Liver (tissue), 9 donors: Measurements from ENCODE around the gene OR6F1. TPM values are rescaled to one million over a fixed set of nuclear protein-coding genes. Genes with fewer than 3 reads are reported as not detected.

ENCODE experiments used
- DNase-seq: peaks from one replicate; pipeline ENCODE4 v3.0.0-alpha.2; 2017; ENCODE audit warnings: low spot score
- H3K27ac ChIP-seq, 2 donors: one replicate each; pipeline ENCODE4 v1.7.0; 2013; ENCODE audit warnings: inconsistent platforms in 2 of 2, low read length in 2 of 2, control low read depth in 1 of 2, low read depth in 1 of 2, mild to moderate bottlenecking in 1 of 2
- H3K27me3 ChIP-seq, 4 donors: one replicate each; pipeline versions ENCODE4 v1.6.1 to v1.7.0; 2013; ENCODE audit warnings: low read length in 3 of 4, inconsistent platforms in 1 of 4, mild to moderate bottlenecking in 1 of 4, moderate library complexity in 1 of 4; ENCODE audit not compliant: control insufficient read depth in 4 of 4, insufficient read depth in 4 of 4
- H3K36me3 ChIP-seq, 4 donors: one replicate each; pipeline versions ENCODE4 v1.6.1 to v1.7.0; 2013; ENCODE audit warnings: low read length in 3 of 4, mild to moderate bottlenecking in 3 of 4, low read depth in 1 of 4, moderate library complexity in 1 of 4; ENCODE audit not compliant: control insufficient read depth in 4 of 4, insufficient read depth in 3 of 4
- H3K4me1 ChIP-seq, 4 donors: one replicate each; pipeline versions ENCODE4 v1.6.1 to v1.7.0; 2013; ENCODE audit warnings: low read length in 3 of 4, mild to moderate bottlenecking in 3 of 4, moderate library complexity in 1 of 4; ENCODE audit not compliant: control insufficient read depth in 4 of 4, insufficient read depth in 4 of 4
- H3K4me3 ChIP-seq, 3 donors: one replicate each; pipeline versions ENCODE4 v1.6.1 to v1.7.0; 2013; ENCODE audit warnings: low read length in 3 of 3, control low read depth in 1 of 3, low read depth in 1 of 3, mild to moderate bottlenecking in 1 of 3
- H3K9ac ChIP-seq, 2 donors: one replicate each; pipeline ENCODE4 v1.7.0; 2013; ENCODE audit warnings: low read length in 2 of 2, mild to moderate bottlenecking in 2 of 2, moderate library complexity in 2 of 2, control low read depth in 1 of 2, low read depth in 1 of 2
- H3K9me3 ChIP-seq, 4 donors: one replicate each; pipeline versions ENCODE4 v1.6.1 to v1.7.0; 2013; ENCODE audit warnings: low read length in 3 of 4; ENCODE audit not compliant: control insufficient read depth in 4 of 4
- EGR1 ChIP-seq, 2 donors: IDR thresholded peaks; 2 replicates each; pipeline ENCODE4 v1.6.1; 2016 to 2018; ENCODE audit warnings: antibody characterized with exemption in 2 of 2, low read depth in 2 of 2
- FOXA1 ChIP-seq: IDR thresholded peaks from 2 replicates; pipeline ENCODE4 v1.6.1; 2016; ENCODE audit warnings: antibody characterized with exemption
- FOXA2 ChIP-seq: IDR thresholded peaks from 2 replicates; pipeline ENCODE4 v1.6.1; 2016; ENCODE audit warnings: antibody characterized with exemption
- GABPA ChIP-seq, 2 donors: IDR thresholded peaks in 1 of 2; conservative IDR thresholded peaks in 1 of 2; 2 replicates each; pipeline ENCODE4 v1.6.1; 2016; ENCODE audit warnings: antibody characterized with exemption in 2 of 2, mild to moderate bottlenecking in 1 of 2, moderate library complexity in 1 of 2
- HNF4A ChIP-seq, 2 donors: conservative IDR thresholded peaks; 2 replicates each; pipeline ENCODE4 v1.6.1; 2016; ENCODE audit warnings: antibody characterized with exemption in 2 of 2, mild to moderate bottlenecking in 2 of 2
- HNF4G ChIP-seq: IDR thresholded peaks from 2 replicates; pipeline ENCODE4 v1.6.1; 2016; ENCODE audit warnings: antibody characterized with exemption
- JUND ChIP-seq, 2 donors: IDR thresholded peaks; 2 replicates each; pipeline ENCODE4 v1.6.1; 2016; ENCODE audit warnings: antibody characterized with exemption in 2 of 2
- NR2F2 ChIP-seq: IDR thresholded peaks from 2 replicates; pipeline ENCODE4 v1.6.1; 2016; ENCODE audit warnings: antibody characterized with exemption
- RAD21 ChIP-seq, 2 donors: IDR thresholded peaks; 2 replicates each; pipeline ENCODE4 v1.6.1; 2016; ENCODE audit warnings: antibody characterized with exemption in 2 of 2, mild to moderate bottlenecking in 2 of 2
- RXRA ChIP-seq, 2 donors: IDR thresholded peaks; 2 replicates each; pipeline ENCODE4 v1.6.1; 2017 to 2018; ENCODE audit warnings: antibody characterized with exemption in 2 of 2, mild to moderate bottlenecking in 1 of 2
- TAF1 ChIP-seq: conservative IDR thresholded peaks from 2 replicates; pipeline ENCODE4 v1.6.1; 2016; ENCODE audit warnings: antibody characterized with exemption, mild to moderate bottlenecking
- YY1 ChIP-seq: IDR thresholded peaks from 2 replicates; pipeline ENCODE4 v1.6.1; 2016; ENCODE audit warnings: antibody characterized with exemption, mild to moderate bottlenecking
- WGBS: extraction: QIAGEN DNeasy Blood & Tissue Kit; methylation state at CpG from one replicate; pipeline ENCODE4 v1.1.7; 2013; 5-methylcytosine and 5-hydroxymethylcytosine counted together
- polyA plus RNA-seq, 2 donors: library from polyadenylated mRNA; stranded (reverse) in 1 of 2; unstranded in 1 of 2; fragments of 200-250 nt in 1 of 2; fragments of >200 nt in 1 of 2; fragmentation: Nextera tagmentation in 1 of 2; extraction: Ambion mirVana in 1 of 2; gene quantifications; one replicate each; pipeline versions ENCODE4 v1.2.1 to v1.2.3, GENCODE V29; 2013 to 2015
- total RNA-seq, 2 donors: library from RNA; depleted of rRNA; stranded (reverse); fragments of >200 nt; gene quantifications; one replicate each; pipeline ENCODE4 v1.2.3, GENCODE V29; 2014
- TF ChIP-seq, protein P1 (sequence below): IDR thresholded peaks from 2 replicates; pipeline ENCODE4 v1.6.1; 2016; ENCODE audit warnings: antibody characterized with exemption
- TF ChIP-seq, protein P2 (sequence below): fragments of 150-350 bp; IDR thresholded peaks from 2 replicates; pipeline ENCODE4 v1.5.1; 2017; ENCODE audit warnings: improper control_type of control experiment, low read depth, low read length; ENCODE audit not compliant: missing input control
- TF ChIP-seq, protein P3 (sequence below): IDR thresholded peaks from 2 replicates; pipeline ENCODE4 v1.6.1; 2016; ENCODE audit warnings: antibody characterized with exemption, mild to moderate bottlenecking
- TF ChIP-seq, protein P4 (sequence below): IDR thresholded peaks from 2 replicates; pipeline ENCODE4 v1.6.1; 2016; ENCODE audit warnings: antibody characterized with exemption
- TF ChIP-seq, protein P5 (sequence below): IDR thresholded peaks from 2 replicates; pipeline ENCODE4 v1.6.1; 2016; ENCODE audit warnings: antibody characterized with exemption
- donor health status: healthy.
- donor health status: healthy.
- donor health status: healthy.
- donor health status: healthy.
- donor health status: healthy.

The OR6F1 gene
- total and polyA plus RNA-seq, 4 donors = not detected

DNA sequence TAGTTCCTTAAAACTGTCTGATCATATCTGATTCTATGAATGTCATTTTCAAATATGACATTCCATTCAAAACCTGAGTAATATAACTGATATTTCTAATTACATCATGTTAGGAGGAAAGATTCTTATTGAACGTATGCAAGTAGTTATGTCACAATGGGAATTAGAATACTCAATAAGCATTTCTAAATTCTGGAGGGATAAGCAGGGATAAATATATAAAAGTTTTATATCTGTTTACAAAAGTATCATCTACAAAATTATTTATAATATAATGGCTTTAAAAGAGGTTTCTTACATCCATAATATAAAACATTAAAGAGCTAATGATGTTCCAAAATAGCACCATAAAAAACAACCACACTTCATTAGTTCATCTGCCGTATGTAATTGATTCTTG, 31.6 kb upstream of the OR6F1 start, which contains the start of gene OR14A2:
TSS of gene OR14A2 (minus strand) at position 101 of the 400 bp plus-strand sequence.
- H3K27ac ChIP-seq = no peak within 1 kb of the TSS
- TF ChIP-seq FOXA2 (no peak), TAF1 (no peak), FOXA1 (no peak), NR2F2 (no peak), JUND (IDR thresholded peaks at IDR 0.05) (no peak), RXRA (IDR thresholded peaks at IDR 0.05) (no peak), EGR1 (IDR thresholded peaks at IDR 0.05; ENCODE audit: low read depth in 2 of 2) (no peak), YY1 (no peak), HNF4G (no peak), GABPA (IDR thresholded peaks at IDR 0.05 in 1 of 2, conservative IDR thresholded peaks at IDR 0.05 in 1 of 2) (no peak)
- TF ChIP-seq, protein P1, sequence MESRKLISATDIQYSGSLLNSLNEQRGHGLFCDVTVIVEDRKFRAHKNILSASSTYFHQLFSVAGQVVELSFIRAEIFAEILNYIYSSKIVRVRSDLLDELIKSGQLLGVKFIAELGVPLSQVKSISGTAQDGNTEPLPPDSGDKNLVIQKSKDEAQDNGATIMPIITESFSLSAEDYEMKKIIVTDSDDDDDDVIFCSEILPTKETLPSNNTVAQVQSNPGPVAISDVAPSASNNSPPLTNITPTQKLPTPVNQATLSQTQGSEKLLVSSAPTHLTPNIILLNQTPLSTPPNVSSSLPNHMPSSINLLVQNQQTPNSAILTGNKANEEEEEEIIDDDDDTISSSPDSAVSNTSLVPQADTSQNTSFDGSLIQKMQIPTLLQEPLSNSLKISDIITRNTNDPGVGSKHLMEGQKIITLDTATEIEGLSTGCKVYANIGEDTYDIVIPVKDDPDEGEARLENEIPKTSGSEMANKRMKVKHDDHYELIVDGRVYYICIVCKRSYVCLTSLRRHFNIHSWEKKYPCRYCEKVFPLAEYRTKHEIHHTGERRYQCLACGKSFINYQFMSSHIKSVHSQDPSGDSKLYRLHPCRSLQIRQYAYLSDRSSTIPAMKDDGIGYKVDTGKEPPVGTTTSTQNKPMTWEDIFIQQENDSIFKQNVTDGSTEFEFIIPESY = no peak
- TF ChIP-seq, protein P2, sequence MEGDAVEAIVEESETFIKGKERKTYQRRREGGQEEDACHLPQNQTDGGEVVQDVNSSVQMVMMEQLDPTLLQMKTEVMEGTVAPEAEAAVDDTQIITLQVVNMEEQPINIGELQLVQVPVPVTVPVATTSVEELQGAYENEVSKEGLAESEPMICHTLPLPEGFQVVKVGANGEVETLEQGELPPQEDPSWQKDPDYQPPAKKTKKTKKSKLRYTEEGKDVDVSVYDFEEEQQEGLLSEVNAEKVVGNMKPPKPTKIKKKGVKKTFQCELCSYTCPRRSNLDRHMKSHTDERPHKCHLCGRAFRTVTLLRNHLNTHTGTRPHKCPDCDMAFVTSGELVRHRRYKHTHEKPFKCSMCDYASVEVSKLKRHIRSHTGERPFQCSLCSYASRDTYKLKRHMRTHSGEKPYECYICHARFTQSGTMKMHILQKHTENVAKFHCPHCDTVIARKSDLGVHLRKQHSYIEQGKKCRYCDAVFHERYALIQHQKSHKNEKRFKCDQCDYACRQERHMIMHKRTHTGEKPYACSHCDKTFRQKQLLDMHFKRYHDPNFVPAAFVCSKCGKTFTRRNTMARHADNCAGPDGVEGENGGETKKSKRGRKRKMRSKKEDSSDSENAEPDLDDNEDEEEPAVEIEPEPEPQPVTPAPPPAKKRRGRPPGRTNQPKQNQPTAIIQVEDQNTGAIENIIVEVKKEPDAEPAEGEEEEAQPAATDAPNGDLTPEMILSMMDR = no peak
- TF ChIP-seq, protein P3, sequence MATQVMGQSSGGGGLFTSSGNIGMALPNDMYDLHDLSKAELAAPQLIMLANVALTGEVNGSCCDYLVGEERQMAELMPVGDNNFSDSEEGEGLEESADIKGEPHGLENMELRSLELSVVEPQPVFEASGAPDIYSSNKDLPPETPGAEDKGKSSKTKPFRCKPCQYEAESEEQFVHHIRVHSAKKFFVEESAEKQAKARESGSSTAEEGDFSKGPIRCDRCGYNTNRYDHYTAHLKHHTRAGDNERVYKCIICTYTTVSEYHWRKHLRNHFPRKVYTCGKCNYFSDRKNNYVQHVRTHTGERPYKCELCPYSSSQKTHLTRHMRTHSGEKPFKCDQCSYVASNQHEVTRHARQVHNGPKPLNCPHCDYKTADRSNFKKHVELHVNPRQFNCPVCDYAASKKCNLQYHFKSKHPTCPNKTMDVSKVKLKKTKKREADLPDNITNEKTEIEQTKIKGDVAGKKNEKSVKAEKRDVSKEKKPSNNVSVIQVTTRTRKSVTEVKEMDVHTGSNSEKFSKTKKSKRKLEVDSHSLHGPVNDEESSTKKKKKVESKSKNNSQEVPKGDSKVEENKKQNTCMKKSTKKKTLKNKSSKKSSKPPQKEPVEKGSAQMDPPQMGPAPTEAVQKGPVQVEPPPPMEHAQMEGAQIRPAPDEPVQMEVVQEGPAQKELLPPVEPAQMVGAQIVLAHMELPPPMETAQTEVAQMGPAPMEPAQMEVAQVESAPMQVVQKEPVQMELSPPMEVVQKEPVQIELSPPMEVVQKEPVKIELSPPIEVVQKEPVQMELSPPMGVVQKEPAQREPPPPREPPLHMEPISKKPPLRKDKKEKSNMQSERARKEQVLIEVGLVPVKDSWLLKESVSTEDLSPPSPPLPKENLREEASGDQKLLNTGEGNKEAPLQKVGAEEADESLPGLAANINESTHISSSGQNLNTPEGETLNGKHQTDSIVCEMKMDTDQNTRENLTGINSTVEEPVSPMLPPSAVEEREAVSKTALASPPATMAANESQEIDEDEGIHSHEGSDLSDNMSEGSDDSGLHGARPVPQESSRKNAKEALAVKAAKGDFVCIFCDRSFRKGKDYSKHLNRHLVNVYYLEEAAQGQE = no peak
- TF ChIP-seq, protein P4, sequence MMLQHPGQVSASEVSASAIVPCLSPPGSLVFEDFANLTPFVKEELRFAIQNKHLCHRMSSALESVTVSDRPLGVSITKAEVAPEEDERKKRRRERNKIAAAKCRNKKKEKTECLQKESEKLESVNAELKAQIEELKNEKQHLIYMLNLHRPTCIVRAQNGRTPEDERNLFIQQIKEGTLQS = no peak
- TF ChIP-seq, protein P5, sequence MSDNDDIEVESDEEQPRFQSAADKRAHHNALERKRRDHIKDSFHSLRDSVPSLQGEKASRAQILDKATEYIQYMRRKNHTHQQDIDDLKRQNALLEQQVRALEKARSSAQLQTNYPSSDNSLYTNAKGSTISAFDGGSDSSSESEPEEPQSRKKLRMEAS = no peak
- whole genome bisulfite sequencing = 83% methylated on average over 2 of the region's 2 CpGs

DNA sequence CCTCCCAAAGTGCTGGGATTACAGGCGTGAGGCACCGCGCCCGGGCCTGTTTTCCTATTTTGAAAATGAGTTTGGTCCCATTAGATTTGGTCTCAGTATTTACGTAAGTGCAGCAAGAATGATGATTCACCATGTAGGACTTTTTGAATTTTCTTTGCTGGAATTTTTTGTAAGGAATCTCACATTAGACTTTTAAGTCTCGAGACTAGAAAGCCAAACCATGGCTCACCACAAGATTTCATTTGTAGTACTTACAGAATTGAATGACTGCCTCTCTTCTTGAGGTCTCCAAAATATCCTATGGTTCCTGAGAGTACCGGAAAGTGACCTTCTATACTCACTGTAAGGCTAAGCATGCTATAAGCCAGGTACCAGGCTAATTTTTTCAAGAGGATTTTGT, 31.2 kb upstream of the OR6F1 start:
- DNase-seq = no peak
- no peak overlapping the region for H3K4me3 ChIP-seq
- H3K9me3 ChIP-seq = peaks cover 0 to 8% (median under 1%) of the 10 kb centered on the region in 4 donors
- no peaks in the 10 kb centered on the region for H3K36me3 ChIP-seq
- peaks cover 0 to 3% (median 0%) of the 10 kb centered on the region in 4 donors for H3K27me3 ChIP-seq
- no peak overlapping the region for H3K9ac ChIP-seq
- WGBS = 81% methylated on average over 7 of the region's 7 CpGs
- H3K4me1 ChIP-seq = no peaks in the 10 kb centered on the region
- no peak overlapping the region for H3K27ac ChIP-seq
- TF ChIP-seq FOXA1 (no peak), RXRA (IDR thresholded peaks at IDR 0.05) (no peak), EGR1 (IDR thresholded peaks at IDR 0.05; ENCODE audit: low read depth in 2 of 2) (no peak), HNF4A (conservative IDR thresholded peaks at IDR 0.05) (no peak), YY1 (no peak), TAF1 (no peak), JUND (IDR thresholded peaks at IDR 0.05) (no peak), NR2F2 (no peak), FOXA2 (no peak), RAD21 (IDR thresholded peaks at IDR 0.05) (no peak)
- TF ChIP-seq, protein P2 = no peak
- TF ChIP-seq, protein P3 = no peak
- TF ChIP-seq, protein P5 = no peak

More for the DNA sequence above, 31.6 kb upstream of the OR6F1 start, which contains the start of gene OR14A2:
- H3K36me3 ChIP-seq = no peaks in the 10 kb centered on the region
- peaks cover 0 to 2% (median 0%) of the 10 kb centered on the region in 4 donors for H3K27me3 ChIP-seq
- no peak within 1 kb of the TSS for H3K4me3 ChIP-seq
- H3K4me1 ChIP-seq = no peaks in the 10 kb centered on the region
- peaks cover 0 to 8% (median under 1%) of the 10 kb centered on the region in 4 donors for H3K9me3 ChIP-seq
- H3K9ac ChIP-seq = no peak within 1 kb of the TSS
- DNase-seq = no peak
